HG03558 (cell line): ENCODE results near the gene RECQL.
"Not testable (repeated sequence)": the region's sequence is repeated elsewhere in the genome, so short reads cannot be mapped to it uniquely, and the experiment has no call there.

Experiments used
- ATAC-seq: cut with Tn5 transposase; IDR thresholded peaks from one replicate; pipeline ENCODE4 v1.9.1; 2021; ENCODE audit warnings: moderate number of reproducible peaks; ENCODE audit not compliant: unreplicated experiment; ENCODE audit errors: extremely low read depth

Gene RECQL

DNA sequence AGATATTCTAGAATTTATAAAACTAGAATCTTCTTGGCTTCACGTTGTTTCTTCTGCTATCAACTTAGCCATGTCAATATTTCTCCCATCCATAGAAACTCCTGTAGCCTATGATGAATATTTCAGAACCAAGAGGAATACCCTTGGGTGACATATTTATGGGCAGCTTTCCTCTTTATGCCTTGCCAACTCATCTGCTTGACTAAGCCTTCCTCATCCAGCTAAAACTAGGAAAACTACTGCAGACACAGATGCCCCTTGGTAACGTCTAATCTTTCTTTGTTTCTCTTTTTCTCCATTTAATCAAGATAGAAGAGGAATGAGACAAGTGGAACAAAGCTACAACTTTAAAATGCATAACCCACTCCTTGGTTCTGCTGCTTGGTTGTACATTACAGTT, 6.4 kb upstream of the RECQL start:
- ATAC-seq, result no peak

DNA sequence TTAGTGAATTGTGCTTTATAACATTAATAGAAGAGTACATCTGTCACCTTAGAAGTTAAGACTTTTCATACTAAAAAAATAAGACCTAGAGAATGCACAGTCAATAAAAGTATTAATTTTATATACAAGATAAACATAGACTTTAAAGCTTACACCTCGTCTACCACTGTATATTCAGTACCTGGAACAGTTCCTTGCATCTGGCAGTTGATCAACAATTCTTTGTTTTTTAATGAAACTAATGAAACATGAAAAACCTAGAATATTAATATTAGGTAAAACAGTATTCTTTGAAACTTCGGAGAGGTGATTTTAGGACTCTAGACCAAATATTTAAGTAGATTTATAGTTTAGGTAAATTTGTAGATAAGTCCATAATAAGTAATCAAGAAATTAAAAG, 4.5 kb upstream of the RECQL start:
- ATAC-seq, result no peak

DNA sequence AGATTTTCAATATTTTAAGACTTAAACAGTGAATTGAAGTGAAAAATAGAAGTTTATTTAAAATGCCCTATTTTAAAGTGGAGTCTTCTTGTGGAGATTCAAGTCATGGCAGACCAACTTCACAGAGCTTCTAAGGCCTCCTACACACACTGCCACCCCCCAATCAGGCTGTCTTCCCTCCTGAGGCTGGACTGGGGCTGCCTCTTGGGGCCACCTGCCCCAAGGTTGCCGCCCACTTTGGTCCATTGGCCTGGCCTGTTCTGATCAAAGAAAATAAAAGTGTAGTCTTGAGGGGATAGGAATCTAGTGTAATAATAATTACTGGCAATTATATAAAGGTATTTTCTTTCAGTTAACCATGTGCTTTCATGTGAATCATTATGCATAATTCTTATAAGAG, 1.4 kb upstream of the RECQL start:
- no peak for ATAC-seq

DNA sequence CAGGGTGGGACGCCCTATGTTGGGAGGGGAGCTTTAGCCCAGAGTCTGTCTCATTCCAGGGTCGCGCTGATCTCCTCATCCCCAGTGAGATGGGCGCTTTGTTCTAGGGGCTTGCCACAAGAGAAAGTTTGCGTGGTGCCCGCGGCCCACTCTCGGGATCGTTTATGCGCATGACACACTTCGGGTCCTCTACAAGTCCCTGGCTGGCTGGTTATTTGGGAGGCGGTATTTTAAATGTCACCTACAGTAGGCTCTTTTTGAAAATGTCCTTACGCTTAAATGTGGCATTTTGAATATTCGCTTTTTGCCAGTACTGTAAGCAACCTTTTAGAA, 695 bp upstream of the RECQL start:
- ATAC-seq, result no peak

DNA sequence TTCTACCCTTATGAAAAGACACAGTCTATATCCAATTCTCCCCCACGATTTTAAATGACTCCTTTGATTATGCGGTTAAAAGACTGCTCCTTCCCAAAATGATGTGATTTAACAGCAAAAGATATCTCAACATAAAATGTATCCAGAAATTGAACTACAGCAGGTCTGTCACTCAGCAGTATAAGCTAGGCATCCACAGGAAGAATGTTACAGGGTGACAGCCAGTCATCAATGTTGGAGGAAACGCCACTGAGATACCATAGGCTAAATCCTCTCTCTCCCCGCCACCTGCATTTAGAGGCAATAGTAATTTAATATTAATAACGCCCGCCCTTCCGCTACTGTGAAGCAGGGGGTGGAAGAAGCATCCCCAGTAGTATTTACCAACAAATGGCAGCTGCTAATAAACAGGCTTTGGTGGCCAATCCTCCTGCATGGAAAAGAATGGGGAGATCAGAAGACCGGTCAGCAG, 613 bp downstream of the RECQL start:
- no peak for ATAC-seq

DNA sequence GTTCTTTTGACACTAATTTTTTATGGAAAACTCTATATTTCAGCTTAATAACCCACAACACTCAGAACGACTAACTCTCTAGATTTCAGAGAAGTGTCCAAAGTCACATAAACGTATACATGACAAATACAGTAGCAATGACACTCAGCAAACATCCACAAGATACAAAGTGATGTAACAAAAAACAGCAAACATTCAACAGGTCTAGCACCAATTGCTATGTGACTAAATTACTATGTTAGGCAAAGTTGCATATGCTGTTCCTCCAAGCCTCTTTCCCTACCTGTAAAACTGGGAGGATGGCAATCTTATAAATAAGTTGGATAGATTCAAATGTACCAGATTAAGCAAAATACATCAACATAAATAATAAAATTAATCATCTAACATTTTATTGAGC, 1.7 kb downstream of the RECQL start:
- no peak for ATAC-seq

DNA sequence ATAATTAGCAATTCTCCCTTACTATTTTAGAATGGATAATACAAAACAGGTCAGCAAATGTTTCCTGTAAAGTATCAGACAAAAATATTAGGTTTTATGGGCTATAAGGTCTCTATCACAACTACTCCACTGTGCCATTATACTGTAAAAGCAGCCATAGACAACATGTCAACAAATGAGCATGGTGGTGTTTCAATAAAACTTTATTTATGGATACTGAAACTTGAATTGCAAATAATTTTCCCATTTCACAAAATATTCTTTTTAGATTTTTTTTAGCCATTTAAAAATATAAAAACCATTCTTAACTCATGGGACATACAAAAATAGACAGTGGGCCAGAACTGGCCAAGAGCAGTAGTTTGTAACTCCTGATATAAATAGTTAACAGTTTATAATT, 15.4 kb downstream of the RECQL start:
- no peak for ATAC-seq

DNA sequence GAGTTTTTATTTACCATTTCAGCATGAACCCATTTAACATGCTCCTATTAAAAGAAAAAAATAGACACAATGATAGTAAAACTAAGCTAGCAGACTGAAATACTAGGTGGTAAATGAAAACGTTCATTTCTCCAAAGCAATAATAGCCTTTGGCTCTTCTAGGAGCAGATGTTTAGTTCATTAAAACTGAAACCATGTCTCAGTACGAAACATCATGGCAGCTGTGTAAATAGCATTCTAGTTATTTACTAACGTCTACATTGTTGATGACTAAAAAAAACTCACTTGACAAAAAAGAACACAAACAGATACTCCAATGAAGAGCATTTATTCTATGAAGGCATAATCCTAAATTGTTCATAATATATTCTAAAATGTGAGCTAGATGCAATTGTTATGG, 17.9 kb downstream of the RECQL start:
- no peak for ATAC-seq

DNA sequence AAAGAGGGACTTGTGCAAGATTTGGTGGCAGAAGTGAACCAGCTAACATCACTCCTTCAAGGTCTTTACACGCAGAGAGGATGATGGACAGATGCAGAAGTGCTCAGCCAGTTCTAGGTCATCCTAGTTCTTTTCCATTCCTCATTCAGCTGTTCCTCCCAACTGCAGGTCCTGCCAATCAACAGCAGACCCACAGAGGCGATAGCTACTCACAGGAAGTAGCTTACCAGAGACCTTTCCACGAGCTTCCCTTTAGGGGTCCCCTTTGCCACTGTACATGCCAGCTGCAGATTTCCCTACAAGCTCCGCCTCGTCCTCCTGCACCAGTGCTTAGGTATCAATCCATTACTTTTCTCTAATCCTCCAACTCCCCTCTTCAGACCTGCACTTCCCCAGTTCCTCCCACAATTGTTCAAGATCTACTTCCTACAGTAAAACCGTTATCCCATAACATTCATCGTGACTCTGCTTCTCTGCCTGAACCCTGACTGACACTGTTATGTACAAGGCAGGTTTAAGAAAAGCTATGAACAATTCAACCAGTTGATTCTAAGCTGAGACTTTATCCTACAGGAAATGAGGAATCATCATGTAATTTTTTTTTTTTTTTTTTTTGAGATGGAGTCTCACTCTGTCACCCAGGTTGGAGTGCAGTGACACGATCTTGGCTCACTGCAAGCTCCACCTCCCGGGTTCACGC, 22.5 kb downstream of the RECQL start:
- no peak for ATAC-seq

DNA sequence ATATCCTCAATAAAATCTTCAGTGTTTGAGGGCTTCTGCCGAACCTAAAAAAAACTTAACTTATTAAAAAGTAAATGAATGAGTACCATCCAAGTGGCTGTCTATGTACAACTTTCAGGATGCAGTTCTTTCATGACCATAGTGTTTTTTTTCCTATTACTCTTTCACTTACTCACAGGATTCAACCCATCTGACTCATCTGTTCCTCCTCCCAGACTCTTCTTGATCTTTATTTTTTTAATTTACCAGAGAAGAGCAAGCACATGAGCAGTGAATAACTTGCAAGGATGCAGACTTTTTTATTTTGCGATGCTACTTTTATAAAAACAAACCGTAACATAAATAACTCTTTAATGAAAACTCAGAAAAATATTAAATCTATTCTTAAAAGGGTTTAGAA, 24.5 kb downstream of the RECQL start:
- ATAC-seq, result no peak

DNA sequence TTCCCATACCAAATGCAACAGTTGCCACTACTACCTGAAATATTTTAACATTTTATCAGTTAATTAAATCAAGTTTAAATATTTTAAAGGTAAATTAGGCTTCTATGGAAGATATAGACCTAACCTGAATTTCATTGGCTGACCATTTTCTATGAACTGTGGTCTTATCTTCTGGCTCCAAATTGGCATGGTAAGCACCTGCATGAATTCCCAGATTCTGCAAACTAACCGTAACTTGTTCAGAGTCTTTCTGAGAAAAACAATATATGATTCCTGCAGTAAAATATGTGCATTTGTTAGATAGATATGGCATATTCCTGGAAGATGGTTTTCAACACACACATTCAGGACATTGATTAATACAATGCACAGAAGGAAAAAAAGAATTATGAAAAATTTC, 25.9 kb downstream of the RECQL start:
- ATAC-seq, result no peak

DNA sequence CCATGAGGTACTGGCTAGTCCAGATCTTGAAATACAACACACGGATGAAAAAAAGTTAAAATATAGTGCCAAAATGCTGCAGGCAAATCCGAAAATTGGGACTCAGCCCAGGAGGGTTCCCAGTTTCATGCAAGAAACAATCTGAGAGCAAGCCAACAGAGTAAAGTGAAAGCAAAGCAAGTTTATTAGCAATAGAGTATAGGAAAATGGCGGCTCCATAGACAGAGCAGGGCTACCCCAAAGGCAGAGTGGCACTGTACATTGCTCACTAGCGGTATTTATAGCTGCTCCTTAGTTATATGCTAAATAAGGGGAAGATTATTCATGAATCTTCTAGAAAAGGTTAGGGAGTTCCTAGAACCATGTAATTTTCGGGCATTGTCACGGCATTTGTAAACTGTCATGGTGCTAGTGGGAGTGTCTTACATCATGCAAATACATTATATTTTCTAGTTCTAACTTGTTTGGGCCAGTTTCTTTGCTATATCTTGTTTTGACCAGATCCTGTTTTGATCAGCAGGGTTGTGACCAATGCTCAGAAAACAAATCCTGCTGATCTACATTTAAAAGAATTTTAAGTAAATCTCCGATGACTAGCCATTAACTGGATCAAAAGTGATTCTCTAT, 29.1 kb downstream of the RECQL start:
- no peak for ATAC-seq

DNA sequence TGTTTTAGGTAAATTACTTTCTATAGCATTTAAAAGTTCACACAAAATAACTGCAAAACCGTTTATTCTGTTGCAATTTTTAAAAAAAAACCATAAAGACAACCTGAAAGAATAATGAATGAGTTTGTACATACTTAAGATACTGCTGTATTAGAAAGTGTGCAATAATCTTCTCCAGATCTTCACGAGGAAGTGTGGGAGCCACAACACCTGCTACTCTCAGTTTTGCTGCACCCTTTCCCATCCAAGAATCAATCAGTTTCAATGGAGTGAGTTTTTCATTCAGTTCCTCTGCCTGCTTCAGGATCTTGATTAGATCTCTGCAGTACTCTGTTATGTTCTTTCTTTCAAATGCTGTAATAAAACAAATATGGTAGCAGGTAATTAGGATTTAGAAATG, 30.1 kb downstream of the RECQL start:
- ATAC-seq, result no peak

DNA sequence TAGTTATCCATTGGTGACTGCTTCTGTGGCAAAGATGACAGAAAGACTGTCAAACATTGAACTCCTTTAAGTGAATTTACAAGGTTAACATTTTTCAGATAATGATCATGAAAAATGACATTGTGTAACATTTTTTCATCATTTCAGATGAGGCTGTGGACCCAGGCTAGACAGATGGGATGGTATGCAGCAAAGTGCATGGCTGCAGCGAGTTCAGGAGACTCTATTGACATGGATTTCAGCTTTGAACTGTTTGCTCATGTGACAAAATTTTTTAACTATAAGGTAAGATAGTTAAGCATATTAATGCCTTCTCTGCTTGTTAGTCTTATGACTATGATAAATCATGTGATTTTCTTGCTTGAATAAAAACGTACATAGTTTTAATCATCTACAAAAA, 34.1 kb downstream of the RECQL start:
- ATAC-seq, result not testable (repeated sequence)

DNA sequence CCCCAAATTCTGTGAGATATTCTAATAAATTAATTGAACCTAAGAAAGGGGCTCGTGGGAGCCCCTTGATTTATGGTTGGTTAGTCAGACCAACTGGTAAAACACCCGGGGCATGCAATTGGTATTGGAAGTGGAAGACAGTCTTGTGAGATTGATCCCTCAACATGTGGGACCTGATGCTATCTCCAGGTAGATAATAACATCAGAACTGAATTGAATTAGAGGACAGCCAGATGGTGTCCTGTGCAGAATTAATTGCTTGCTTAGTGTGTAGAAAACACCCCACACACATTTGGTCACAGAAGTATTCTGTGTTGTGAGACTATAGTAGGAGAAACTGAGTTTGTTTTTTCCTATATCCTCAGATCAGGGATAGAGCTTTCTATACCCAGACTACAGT, 42.0 kb downstream of the RECQL start:
- ATAC-seq, result no peak

DNA sequence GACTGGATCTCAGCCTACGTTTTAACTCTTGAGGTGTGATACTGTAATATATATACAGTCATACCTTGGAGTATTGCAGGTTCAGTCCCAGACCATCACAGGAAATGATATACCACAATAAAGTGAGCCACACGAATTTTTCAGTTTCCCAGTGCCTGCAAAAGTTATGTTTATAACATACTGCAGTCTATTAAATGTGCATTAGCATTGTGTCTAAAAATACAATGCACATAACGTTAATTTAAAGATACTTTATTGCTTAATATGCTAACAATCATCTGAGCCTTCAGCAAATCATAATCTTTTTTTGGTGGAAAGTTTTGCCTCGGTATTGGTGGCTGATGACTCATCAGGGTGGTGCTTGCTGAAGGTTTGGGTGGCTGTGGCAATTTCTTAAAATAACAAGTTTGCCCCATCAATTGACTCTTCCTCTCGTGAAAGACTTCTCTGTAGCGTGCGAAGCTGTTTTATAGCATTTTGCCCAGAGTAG, 45.1 kb downstream of the RECQL start:
- no peak for ATAC-seq

DNA sequence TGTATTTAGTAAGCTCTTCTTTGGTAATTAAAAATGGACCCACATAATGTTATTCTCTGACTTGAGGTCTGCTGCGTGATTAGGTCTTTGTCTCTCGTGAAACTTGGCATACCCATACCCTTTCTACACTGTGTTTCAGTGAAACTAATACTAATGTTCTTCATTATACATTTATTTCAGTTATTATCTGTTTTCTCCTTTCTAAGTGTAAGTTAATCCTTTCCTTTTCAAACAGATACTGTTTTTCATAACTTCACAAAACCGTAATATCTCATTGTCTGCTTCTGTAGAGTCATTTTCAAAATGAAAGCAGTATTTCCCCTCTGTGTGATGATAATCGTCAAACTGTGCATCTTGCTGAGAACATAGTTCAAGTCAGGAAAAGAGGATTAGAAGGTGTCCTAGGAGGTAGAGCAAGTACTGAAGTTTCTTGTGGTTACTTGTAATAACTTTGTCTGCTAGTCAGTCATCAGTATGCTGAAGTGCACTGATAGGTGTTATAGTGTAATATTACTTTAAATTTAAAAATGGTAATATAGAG, 48.1 kb downstream of the RECQL start:
- peak; percentile 74 for ATAC-seq

DNA sequence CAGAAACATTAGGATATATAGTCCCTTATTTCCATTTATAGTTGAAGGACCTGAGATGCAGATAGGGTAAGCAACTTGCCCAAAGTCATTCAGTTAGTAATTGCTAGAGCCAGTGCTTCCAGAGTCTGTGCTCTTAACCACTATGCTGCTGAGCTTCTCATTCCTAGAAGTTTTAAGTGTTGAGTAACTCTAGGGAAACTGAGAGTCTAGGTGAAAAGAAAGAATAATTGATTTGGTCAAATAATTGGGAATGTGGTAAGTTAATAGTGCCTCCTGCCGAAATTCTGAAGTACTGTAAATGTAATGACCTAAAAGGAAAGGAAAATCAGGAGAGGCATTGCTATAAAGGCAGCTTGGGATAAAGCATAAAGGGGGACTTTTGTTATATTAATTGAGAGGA, 49.9 kb downstream of the RECQL start:
- no peak for ATAC-seq

DNA sequence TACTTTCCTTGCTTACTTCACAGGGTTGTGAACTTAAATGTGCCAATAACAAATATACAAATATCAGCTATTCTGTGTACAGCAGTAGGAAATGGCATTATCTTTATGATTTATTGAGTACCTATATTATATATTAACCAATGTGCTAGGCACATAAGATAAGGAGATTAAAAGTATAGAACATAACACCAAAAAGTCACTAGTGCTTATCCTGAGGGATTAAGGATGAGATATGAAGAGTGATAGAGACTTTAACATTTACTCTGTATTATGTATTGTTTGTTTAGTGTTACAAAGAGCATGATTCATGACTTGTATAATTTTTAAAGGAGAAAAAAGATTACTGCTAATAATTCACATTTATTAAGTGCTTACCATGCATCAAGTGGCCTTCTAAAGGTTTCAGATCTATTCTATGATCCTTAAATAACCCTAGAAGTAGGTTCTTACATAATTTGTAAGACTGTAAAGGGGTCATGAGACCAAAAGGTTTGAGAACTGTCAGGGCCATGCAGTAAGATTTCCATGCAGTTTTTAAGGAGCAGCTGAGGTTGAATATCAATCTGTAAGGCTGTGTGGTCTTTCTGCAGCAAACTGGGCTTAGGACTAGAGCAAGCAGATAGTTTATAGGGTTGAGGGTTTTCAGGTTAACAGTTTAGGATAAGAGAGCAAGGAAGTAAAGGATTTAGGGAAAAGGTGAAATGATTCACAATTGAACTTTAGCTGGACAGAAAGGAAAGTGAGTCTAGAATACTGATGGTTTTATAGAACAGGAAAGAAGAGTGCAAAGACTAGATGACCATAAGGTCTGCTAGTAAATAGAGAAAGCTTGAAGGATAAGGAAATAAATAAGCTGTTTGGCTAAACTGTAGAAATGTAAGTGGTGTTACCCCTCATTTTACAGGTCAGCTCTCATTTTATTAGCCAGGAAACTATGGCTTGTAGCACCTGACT, 57.0 kb downstream of the RECQL start:
- no peak for ATAC-seq

DNA sequence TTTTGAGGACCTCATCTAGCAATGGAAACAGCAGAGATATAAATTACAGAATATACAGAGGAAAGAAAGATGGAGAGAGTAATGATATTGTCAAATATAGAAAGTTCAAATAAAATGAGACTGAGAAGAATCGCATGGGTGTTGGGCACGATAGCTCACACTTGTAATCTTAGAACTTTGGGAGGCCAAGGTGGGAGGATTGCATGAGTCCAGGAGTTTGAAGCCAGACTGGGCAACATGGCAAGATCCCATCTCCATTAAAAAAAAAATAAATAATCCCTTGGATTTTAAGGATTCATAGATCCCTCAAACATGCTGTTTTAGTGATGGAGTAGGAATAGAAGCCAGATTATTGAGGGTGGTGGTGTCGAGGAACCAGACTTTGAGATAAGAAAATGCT, 62.1 kb downstream of the RECQL start:
- no peak for ATAC-seq

DNA sequence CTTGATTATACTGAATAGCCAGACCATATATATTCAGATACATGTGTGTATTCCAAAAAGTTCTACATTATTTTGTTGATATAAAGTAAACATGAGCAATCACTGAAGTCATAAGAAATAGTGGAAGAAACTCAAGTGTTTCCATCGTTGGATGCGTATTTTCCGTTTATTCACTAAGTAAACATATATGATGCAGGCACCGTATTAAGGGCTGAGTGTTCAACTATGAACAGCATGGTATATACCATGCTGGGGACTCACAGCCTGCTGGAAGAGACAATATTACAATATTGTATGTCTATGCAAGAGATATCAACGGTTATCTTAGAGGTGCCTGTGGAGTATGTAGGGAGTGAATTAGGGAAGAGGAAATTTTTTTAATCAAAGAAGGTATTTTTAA, 62.8 kb downstream of the RECQL start:
- no peak for ATAC-seq
